ENCODE results near the gene GFRA1.

Gene GFRA1

GRCh38 chr10:116232613-116233012 is 40.4 kb downstream of the GFRA1 start:
- H3K4me1 ChIP-seq, result no peaks in the 10 kb centered on the region
- H3K27me3 ChIP-seq, result no peaks in the 10 kb centered on the region
- no peaks in the 10 kb centered on the region for H3K9me3 ChIP-seq
- TF ChIP-seq CTCF (IDR thresholded peaks at IDR 0.05; ENCODE audit: low read depth, low read length), result no peak
- no peaks in the 10 kb centered on the region for H3K36me3 ChIP-seq
- H3K4me3 ChIP-seq (ENCODE audit: low read depth, low read length), result no peak overlapping the region
- DNase-seq, result no peak

GRCh38 chr10:116226766-116227165 is 46.2 kb downstream of the GFRA1 start:
- Histone ChIP-seq H3K36me3 (no peaks in the 10 kb centered on the region), H3K4me1 (no peaks in the 10 kb centered on the region), H3K4me3 (ENCODE audit: low read depth, low read length) (no peak overlapping the region), H3K9me3 (no peaks in the 10 kb centered on the region), H3K27me3 (no peaks in the 10 kb centered on the region)
- DNase-seq, result no peak
- no peak for TF ChIP-seq CTCF (IDR thresholded peaks at IDR 0.05; ENCODE audit: low read depth, low read length)

GRCh38 chr10:116226053-116226452 is 47.0 kb downstream of the GFRA1 start:
- no peaks in the 10 kb centered on the region for H3K4me1 ChIP-seq
- no peak overlapping the region for H3K4me3 ChIP-seq (ENCODE audit: low read depth, low read length)
- H3K36me3 ChIP-seq, result no peaks in the 10 kb centered on the region
- DNase-seq, result no peak
- H3K27me3 ChIP-seq, result no peaks in the 10 kb centered on the region
- TF ChIP-seq CTCF (IDR thresholded peaks at IDR 0.05; ENCODE audit: low read depth, low read length), result no peak
- no peaks in the 10 kb centered on the region for H3K9me3 ChIP-seq

- TF ChIP-seq CTCF (IDR thresholded peaks at IDR 0.05; ENCODE audit: low read depth, low read length), result no peak
- no peaks in the 10 kb centered on the region for H3K4me1 ChIP-seq
- H3K27me3 ChIP-seq, result no peaks in the 10 kb centered on the region
- H3K4me3 ChIP-seq (ENCODE audit: low read depth, low read length), result no peak overlapping the region
- H3K36me3 ChIP-seq, result no peaks in the 10 kb centered on the region
- DNase-seq, result no peak
- H3K9me3 ChIP-seq, result no peaks in the 10 kb centered on the region
These were observed 49.7 kb downstream of the GFRA1 start for GRCh38 chr10:116223289-116223688.

- TF ChIP-seq CTCF (IDR thresholded peaks at IDR 0.05; ENCODE audit: low read depth, low read length), result no peak
- no peaks in the 10 kb centered on the region for H3K4me1 ChIP-seq
- H3K4me3 ChIP-seq (ENCODE audit: low read depth, low read length), result no peak overlapping the region
- H3K27me3 ChIP-seq, result no peaks in the 10 kb centered on the region
- no peaks in the 10 kb centered on the region for H3K36me3 ChIP-seq
- no peaks in the 10 kb centered on the region for H3K9me3 ChIP-seq
- no peak for DNase-seq
These were observed 52.0 kb downstream of the GFRA1 start for GRCh38 chr10:116221053-116221452.

- H3K36me3 ChIP-seq, result no peaks in the 10 kb centered on the region
- no peaks in the 10 kb centered on the region for H3K27me3 ChIP-seq
- no peaks in the 10 kb centered on the region for H3K4me1 ChIP-seq
- DNase-seq, result no peak
- H3K4me3 ChIP-seq (ENCODE audit: low read depth, low read length), result no peak overlapping the region
- TF ChIP-seq CTCF (IDR thresholded peaks at IDR 0.05; ENCODE audit: low read depth, low read length), result no peak
- H3K9me3 ChIP-seq, result no peaks in the 10 kb centered on the region
These were observed 56.3 kb downstream of the GFRA1 start for GRCh38 chr10:116216676-116217075.

Measured in BE2C (cell line).